ENCODE results near the gene FIGN.
A peak's percentile ranks its signal among the peaks of the same experiment; 100 is the strongest.

FIGN gene, protein sequence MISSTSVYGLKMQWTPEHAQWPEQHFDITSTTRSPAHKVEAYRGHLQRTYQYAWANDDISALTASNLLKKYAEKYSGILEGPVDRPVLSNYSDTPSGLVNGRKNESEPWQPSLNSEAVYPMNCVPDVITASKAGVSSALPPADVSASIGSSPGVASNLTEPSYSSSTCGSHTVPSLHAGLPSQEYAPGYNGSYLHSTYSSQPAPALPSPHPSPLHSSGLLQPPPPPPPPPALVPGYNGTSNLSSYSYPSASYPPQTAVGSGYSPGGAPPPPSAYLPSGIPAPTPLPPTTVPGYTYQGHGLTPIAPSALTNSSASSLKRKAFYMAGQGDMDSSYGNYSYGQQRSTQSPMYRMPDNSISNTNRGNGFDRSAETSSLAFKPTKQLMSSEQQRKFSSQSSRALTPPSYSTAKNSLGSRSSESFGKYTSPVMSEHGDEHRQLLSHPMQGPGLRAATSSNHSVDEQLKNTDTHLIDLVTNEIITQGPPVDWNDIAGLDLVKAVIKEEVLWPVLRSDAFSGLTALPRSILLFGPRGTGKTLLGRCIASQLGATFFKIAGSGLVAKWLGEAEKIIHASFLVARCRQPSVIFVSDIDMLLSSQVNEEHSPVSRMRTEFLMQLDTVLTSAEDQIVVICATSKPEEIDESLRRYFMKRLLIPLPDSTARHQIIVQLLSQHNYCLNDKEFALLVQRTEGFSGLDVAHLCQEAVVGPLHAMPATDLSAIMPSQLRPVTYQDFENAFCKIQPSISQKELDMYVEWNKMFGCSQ

DNA sequence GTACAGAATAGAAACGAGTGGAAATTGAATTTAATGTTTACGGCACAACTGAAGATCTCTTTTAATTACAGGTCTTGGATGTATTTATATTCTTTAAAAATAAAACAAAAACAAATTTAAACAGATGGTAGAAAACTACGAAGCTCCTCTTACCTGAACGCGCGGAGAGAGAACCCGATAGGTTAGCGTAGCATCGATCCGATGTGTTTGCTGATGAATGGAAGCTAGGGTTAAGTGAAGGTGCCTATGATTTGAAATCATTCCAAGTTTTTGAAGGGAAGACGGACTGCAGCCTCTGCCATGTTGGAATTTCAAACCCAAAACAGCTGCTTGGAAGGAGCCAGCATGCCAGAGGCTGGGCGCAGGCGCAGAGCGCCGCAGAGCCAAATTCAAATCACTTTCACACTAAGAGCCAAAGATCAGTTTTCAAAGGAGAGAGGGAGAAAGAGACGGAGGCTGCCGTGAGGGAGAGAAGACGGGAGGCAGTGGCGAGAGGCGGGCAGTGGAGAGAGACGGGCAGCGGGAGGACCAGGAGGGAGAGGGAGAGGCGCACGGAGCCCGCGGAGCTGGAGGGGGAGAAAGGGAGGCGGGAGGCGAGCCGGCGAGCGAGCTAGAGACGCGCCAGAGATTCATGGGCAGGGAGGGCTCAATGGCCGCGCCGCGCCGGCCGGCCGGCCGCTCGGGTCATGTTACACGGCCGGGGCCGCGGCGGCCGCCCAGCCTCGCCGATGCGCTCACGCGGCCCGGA, at the start of gene FIGN:
Gene FIGN, minus strand, starts transcription at position 324 of the 748 bp plus-strand sequence. CDS start 1,081 bp downstream, outside the sequence.
- DNase-seq (ENCODE audit: low read depth): peak; percentile 51

DNA sequence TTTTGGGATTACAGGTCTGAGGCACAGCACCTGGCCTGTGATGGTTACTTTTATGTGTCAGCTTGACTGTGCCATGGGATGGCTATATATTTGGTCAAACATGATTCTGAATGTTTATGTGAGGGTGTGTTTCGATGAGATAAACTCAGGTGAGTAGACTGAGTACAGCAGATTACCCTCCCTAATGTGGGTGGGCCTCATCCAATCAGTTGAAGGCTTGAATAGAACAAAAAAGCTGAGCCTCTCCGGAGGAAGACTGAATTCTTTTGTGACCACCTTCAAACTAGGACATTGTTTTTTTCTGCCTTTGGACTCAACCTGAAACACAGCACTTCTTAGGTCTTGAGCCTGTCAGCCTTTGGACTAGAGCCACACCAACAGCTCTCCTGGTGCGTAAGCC, 49.4 kb upstream of the FIGN start:
- DNase-seq (ENCODE audit: low read depth): no peak

DNA sequence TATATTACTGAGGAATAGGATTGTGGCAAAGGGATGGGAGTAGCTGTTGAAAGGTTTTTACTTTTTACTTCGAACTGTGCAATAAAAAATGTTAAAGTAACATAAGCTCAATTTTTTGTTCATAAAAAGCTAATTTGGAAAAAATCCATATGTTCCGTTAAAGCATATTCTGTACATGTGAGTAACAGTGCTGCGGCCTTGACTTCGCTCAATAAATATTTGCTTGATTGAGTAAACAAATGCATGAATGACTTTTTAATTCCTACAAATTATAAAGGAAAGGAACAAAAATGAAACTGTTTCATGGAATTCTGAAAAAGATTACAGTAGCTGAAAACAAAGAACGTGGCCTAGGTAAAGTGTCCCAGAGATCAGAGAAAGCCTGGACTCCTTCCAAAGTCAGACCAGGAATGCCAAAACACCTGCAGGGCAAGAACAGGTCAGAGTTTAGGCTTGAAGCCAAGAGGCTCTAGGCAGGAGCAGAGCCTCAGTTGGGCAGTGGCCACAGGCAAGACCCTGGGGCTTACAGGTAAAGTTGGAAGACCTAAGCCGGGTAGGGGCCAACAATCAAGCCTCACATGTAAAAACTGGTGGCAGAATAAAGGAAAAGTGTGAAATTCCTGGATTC, 44.3 kb upstream of the FIGN start:
- DNase-seq (ENCODE audit: low read depth): no peak

DNA sequence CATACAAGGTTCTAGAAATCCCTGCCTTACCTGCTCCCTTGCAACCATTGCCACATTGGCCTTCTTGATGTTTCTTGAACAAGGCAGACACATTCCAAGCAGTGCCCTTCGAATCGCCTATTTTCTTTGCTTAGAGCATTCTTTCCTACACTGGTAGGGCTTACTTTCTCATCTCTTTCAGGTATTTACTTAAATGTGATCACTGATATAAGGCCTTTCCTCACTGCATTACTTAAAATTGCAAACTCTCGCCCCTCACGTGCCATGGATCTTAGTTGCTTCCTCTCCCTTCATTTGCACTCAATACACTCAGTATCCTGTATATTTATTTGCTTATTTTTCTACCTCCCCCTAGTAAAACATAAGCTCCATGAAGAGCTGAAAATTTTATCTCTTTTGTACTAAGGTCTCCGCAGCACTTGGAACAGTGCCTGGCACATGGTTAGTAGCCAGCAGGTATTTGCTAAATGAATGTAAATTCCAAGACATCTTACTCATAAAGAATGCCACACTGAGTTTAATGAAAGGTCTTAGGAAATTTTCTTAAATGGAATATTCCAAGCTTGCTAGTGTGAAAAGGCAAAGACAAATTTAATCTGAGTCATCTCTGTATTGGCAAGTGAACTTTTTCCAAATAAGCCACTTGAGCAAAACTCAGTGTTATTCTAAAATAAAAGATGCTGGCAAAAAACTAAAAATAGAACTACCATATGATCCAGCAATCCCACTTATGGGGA, 42.4 kb upstream of the FIGN start:
- DNase-seq (ENCODE audit: low read depth): peak; percentile 75

DNA sequence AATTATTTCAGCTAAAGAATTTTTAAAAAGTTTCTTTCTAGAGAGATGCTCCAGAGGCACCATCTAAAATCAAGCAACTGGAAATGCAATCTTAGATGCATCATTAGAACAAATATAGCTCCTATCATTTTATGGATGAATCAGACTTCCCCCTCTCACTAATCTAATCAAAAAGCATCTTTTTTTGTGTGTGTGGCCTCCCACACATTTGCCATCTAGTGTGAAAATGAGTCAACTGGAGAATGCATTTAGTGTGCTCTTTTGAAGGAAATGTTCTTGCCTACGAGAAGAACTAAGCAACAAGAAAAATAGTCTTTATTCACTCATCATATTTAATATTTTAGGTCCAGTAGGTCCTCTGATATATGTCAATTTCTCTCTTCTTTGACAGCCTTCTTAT, 39.5 kb upstream of the FIGN start:
- peak; percentile 41 for DNase-seq (ENCODE audit: low read depth)

DNA sequence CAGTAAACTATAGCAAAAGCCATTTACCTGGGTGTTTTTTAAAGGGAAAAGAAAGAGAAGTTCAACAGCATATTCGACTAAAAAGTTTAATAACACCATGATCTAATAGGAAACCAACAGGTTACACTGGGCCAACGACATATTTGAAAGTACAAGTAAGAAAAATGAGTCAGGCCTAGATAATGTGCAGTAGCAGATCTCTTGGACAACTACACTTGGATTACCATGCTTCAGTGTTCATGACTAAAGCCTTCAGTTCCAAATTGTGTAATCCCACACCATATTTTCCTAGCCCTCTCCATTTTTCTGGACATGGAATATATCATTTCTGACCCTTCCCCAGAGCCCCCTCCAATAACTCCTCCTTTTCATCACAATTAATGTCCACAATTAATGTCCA, 39.1 kb upstream of the FIGN start:
- peak; percentile 89 for DNase-seq (ENCODE audit: low read depth)

- no peak for DNase-seq (ENCODE audit: low read depth)
Measured at GRCh38 chr2:163773276-163773675, 37.5 kb upstream of the FIGN start.

- no peak for DNase-seq (ENCODE audit: low read depth)
Measured at GRCh38 chr2:163771596-163771995, 35.8 kb upstream of the FIGN start.

DNA sequence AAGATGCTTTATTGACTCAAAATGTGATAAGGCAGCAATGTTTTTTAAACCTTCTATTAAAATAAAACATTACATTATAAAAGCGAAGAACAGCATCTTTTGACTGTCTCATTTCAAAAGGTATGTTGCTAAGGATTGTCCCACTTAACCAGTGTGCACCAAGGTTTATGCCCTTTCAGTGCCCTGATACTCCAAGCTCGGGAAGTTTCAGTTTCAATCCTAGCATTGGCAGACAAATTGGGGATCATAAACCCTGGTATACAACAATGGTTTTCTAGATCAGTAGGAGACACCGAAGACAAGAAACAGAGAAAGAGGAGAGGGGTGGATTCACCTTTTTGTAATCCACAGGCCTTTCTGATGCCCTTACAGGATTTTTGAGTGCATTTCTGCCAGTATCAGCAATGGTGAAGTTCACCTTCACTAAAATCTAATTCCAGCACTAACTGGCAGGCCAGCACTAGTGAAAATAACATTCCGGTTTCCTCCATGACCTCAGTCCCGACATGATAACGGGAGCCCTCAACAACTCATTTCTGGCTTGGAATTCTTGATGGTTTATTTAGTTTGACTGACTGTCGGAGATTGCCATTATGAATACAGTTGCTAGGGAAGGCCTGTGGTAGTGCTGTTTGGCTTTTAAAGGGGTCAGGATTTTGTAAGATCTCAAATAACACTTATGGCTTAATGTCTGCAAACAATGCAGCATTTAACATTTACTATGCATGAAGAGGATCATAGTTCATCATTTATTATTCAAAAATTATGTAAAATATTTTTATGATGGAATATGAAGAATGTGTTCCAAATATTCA, 33.3 kb upstream of the FIGN start:
- no peak for DNase-seq (ENCODE audit: low read depth)

DNA sequence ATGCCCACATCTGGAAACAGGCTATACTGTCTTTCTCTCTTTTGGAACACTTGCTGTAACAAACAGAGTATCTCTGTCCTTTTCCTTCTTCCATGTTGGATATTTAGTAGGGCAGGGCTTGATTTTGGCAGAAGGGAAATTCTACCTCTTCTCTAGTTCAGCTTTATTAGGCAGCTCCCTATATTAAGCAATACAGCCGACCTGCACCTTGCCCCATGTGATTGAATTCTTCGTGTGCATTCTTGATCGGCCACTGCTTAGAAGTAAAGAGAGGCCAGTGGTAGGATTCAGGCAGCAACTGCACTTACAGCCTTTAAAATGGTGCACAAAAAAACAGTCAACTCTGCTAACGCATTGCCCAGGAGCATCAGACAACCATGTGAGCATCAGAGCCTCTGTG, 31.3 kb upstream of the FIGN start:
- no peak for DNase-seq (ENCODE audit: low read depth)

GRCh38 chr2:163764566-163764965, 28.8 kb upstream of the FIGN start:
- no peak for DNase-seq (ENCODE audit: low read depth)

DNA sequence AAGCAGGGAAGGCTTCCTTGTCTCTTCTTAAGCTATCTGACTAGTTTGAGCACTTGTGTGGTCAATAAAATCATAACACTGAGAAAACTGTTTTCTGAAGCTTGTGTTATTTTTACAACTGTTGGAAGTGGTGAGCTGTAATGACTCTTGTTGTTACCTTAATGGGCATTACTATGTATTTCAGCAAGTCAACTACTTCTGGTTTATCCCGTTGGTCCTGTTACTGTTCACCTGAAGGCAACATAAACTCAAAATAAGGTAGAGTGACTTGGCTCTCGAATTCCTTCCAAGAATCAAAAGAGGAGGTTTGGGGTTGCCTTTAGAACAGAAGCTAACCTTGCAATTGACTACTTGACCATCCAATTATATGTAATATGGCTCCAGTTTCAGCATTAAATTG, 23.2 kb upstream of the FIGN start:
- DNase-seq (ENCODE audit: low read depth): no peak

- DNase-seq (ENCODE audit: low read depth): no peak
Measured at GRCh38 chr2:163757814-163758213, 22.0 kb upstream of the FIGN start.

DNA sequence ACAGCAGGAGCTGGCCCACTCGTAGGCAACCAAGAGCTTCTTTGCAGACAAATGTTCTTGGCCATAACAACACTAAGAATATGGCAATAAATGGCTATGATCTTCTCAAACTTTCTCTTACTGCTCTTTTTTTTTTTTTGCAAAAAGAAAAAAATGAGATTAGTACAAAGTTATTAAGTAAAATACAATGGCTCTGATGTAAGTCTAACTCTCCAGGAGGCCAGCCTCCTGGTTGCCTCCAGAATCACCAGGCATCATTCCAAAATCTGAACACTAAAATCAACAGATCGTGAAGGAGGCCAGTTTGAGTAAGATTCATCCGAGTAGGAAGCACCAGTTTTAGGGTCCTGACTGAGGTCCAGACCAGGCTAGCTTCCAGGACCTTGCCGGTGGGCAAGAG, 20.8 kb upstream of the FIGN start:
- no peak for DNase-seq (ENCODE audit: low read depth)

DNA sequence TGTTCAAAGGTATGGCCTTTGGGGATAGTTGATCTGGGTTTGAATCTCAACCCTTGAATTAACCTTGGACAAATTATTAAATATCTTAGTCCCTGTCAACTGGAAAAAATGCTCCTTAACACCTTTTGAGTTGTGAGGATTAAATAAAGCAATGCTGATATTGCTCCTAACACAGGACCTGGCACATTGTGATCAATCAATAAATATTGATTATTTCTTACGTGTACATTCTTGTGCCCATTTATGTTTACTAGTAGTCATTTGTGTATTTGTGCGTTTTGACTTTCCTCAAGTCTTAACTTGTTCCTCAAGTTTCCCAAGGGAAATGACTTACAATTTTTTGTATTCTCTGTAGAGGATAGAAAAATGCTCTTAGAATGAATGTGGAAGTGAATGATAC, 19.6 kb upstream of the FIGN start:
- no peak for DNase-seq (ENCODE audit: low read depth)

GRCh38 chr2:163753726-163754125, 17.9 kb upstream of the FIGN start:
- no peak for DNase-seq (ENCODE audit: low read depth)

DNA sequence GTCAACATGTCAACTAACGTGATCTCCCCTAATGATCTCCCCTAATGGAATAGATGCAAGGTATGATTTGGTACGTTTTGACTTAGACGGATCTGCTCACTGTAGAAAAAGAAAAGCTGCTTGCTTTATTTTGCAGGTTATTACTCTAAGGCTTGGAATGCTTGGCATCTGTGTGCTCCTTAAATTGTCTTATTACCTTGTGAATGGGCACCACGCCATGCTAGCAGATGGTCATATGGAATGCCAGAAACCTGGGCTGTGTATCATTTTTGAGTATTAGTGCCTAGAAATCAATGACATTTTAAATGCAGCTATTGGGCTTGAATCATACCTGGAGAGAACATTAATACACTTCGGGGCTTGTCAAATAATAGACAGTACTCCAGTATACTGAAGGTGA, 16.5 kb upstream of the FIGN start:
- DNase-seq (ENCODE audit: low read depth): no peak

- no peak for DNase-seq (ENCODE audit: low read depth)
Measured at GRCh38 chr2:163751696-163752095, 15.9 kb upstream of the FIGN start.

GRCh38 chr2:163748420-163748819, 12.6 kb upstream of the FIGN start:
- no peak for DNase-seq (ENCODE audit: low read depth)

GRCh38 chr2:163741435-163741834, 5.6 kb upstream of the FIGN start:
- DNase-seq (ENCODE audit: low read depth): no peak

- no peak for DNase-seq (ENCODE audit: low read depth)
Measured at GRCh38 chr2:163737563-163737962, 1.8 kb upstream of the FIGN start.
